HepG2 (cell line): Measurements from ENCODE around the gene TRPM5. TPM values are rescaled to one million over a fixed set of nuclear protein-coding genes. Genes with fewer than 3 reads are reported as not detected.
A peak's percentile ranks its signal among the peaks of the same experiment; 100 is the strongest.

ENCODE experiments used
- ATAC-seq: fragments of 200-7000 bp; cut with Tn5 transposase; 3 replicates; pipeline ENCODE4 v1.9.1; 2020; ENCODE audit warnings: mild to moderate bottlenecking, moderate library complexity
- BruUV-seq: library from RNA; stranded (reverse); fragments of 400-500 nt; replicated peaks from 2 replicates; lab custom pipeline; 2021; lab: Mats Ljungman, UMichigan
- CTCF ChIA-PET: fragments of 300-600 bp; formaldehyde crosslinking; extraction: SDS; loops from one replicate; lab custom pipeline; 2021; ENCODE audit warnings: low total read pairs, inconsistent platforms, low intra/inter-chr PET ratio; lab: Yijun Ruan, JAX
- POLR2A ChIA-PET: fragments of 350-600 bp; sonication (Branson Sonifier 250); formaldehyde crosslinking; loops from one replicate; lab custom pipeline; 2020; ENCODE audit warnings: antibody characterized with exemption, inconsistent platforms; lab: Yijun Ruan, JAX
- DNase-seq: peaks from one replicate; pipeline ENCODE4 v3.0.0-alpha.2; 2015; ENCODE audit warnings: low spot score
- FAIRE-seq: peaks from 3 replicates; lab custom pipeline; 2011; peaks lifted over from hg19 to GRCh38; lab: Jason Lieb, UNC
- H2AFZ ChIP-seq: one replicate; pipeline ENCODE4 v1.6.1; 2011; ENCODE audit warnings: low read length, inconsistent platforms
- H3K27ac ChIP-seq: fragments of 300-600 bp; 3 replicates; pipeline ENCODE4 v1.8.0; 2011; ENCODE audit warnings: mixed run types, mild to moderate bottlenecking, mixed read lengths, low read length, inconsistent platforms; ENCODE audit not compliant: insufficient read depth; ENCODE audit errors: extremely low read length
- H3K27me3 ChIP-seq, 2 experiments: fragments of 200-600 bp in 1 of 2; 2 replicates in 1 of 2; 3 replicates in 1 of 2; pipeline versions ENCODE4 v1.6.0 to v1.8.0; 2011; ENCODE audit warnings: low read length in 2 of 2, mild to moderate bottlenecking in 2 of 2, moderate library complexity in 2 of 2, inconsistent platforms in 1 of 2; ENCODE audit not compliant: insufficient read depth in 2 of 2, control insufficient read depth in 1 of 2
- H3K36me3 ChIP-seq, 2 experiments: fragments of 200-600 bp in 1 of 2; replicated peaks in 1 of 2; 2 replicates in 1 of 2; 3 replicates in 1 of 2; pipeline versions ENCODE4 v1.5.1 to v1.8.0; 2011; ENCODE audit warnings: low read length in 2 of 2, inconsistent platforms in 1 of 2; ENCODE audit not compliant: insufficient read depth in 2 of 2, control insufficient read depth in 1 of 2
- H3K4me1 ChIP-seq: 2 replicates; pipeline ENCODE4 v1.5.1; 2012; ENCODE audit warnings: low read length, inconsistent platforms; ENCODE audit not compliant: insufficient read depth
- H3K4me2 ChIP-seq: 2 replicates; pipeline ENCODE4 v1.6.0; 2011; ENCODE audit warnings: low read depth, low read length, inconsistent platforms
- H3K4me3 ChIP-seq, 3 experiments: fragments of 200-600 bp in 1 of 3; sonication (generic), shearing (Covaris generic) in 1 of 3; replicated peaks in 1 of 3; 2 replicates each; pipeline ENCODE4 v1.5.1; 2011 to 2016; ENCODE audit warnings: low read length in 3 of 3, inconsistent platforms in 2 of 3, low read depth in 2 of 3, mild to moderate bottlenecking in 2 of 3, control low read depth in 1 of 3, mixed read lengths in 1 of 3; ENCODE audit not compliant: insufficient read depth in 1 of 3
- H3K79me2 ChIP-seq: one replicate; pipeline ENCODE4 v1.6.1; 2011; ENCODE audit warnings: low read length, inconsistent platforms; ENCODE audit not compliant: insufficient read depth
- H3K9ac ChIP-seq: 2 replicates; pipeline ENCODE4 v1.6.0; 2011; ENCODE audit warnings: mild to moderate bottlenecking, low read depth, low read length, inconsistent platforms; ENCODE audit not compliant: insufficient read depth
- H3K9me3 ChIP-seq: 2 replicates; pipeline ENCODE4 v1.5.1; 2012; ENCODE audit warnings: mild to moderate bottlenecking, low read length
- H4K20me1 ChIP-seq: 2 replicates; pipeline ENCODE4 v1.6.0; 2011; ENCODE audit warnings: inconsistent platforms, mild to moderate bottlenecking, low read length, moderate library complexity; ENCODE audit not compliant: insufficient read depth
- NONO ChIP-seq, 2 experiments: fragments of 450-650 bp in 1 of 2; sonication (generic) in 1 of 2; formaldehyde crosslinking in 1 of 2; IDR thresholded peaks in 1 of 2; conservative IDR thresholded peaks in 1 of 2; 2 replicates each; pipeline versions ENCODE4 v1.6.1 to v1.8.0; 2017 to 2022; ENCODE audit warnings: mild to moderate bottlenecking in 1 of 2, missing genetic modification reagents in 1 of 2, moderate library complexity in 1 of 2
- ZNF678 ChIP-seq: sonication (generic); formaldehyde crosslinking; IDR thresholded peaks from 2 replicates; pipeline ENCODE4 v1.4.0; 2020; ENCODE audit warnings: mild to moderate bottlenecking, missing genetic modification reagents
- WGBS: methylation state at CpG from one replicate; pipeline ENCODE4 v1.1.6; 2017; ENCODE audit warnings: low lambda C conversion rate; 5-methylcytosine and 5-hydroxymethylcytosine counted together
- in situ Hi-C: cut with HindIII; loops from 2 replicates; pipeline ENCODE4 v1.10.0; 2017; ENCODE audit warnings: low pct_unique_long_range_greater_than_20kb; ENCODE audit not compliant: extremely low pct_ligation_motif_present
- intact Hi-C: fragments of 100-400 bp; cut with micrococcal nuclease; formaldehyde crosslinking; loops from one replicate; pipeline ENCODE4 v1.10.0; 2022; ENCODE audit not compliant: unreplicated experiment
- polyA plus RNA-seq, 8 experiments: library from polyadenylated mRNA; depleted of rRNA in 3 of 8; stranded (reverse) in 7 of 8; unstranded in 1 of 8; fragments of >200 nt; fragmentation: Illumina TruSeq in 4 of 8; extraction: Trizol in 4 of 8; gene quantifications; 2 replicates each; pipeline versions ENCODE4 v1.2.1 to v1.2.3, GENCODE V29; 2011 to 2016; ENCODE audit warnings: low read depth in 4 of 8, missing spikeins in 1 of 8, mixed read lengths in 1 of 8; ENCODE audit not compliant: insufficient read depth in 1 of 8
- total RNA-seq, 5 experiments: library from RNA; depleted of rRNA; stranded (reverse); fragments of >200 nt; fragmentation: Illumina TruSeq; extraction: Trizol; gene quantifications; 2 replicates each; pipeline ENCODE4 v1.2.3, GENCODE V29; 2016; ENCODE audit warnings: low read depth in 1 of 5
- TF ChIP-seq, protein P1 (sequence below): fragments of 450-650 bp; IDR thresholded peaks from 2 replicates; pipeline ENCODE4 v1.6.1; 2016
- TF ChIP-seq, protein P2 (sequence below): sonication (generic); formaldehyde crosslinking; IDR thresholded peaks from 2 replicates; pipeline ENCODE4 v1.8.0; 2022; ENCODE audit warnings: mild to moderate bottlenecking, missing genetic modification reagents; ENCODE audit not compliant: insufficient replicate concordance

The TRPM5 gene
- total and polyA plus RNA-seq, 2 of the 13 experiments (the other 11 are each of a cell fraction or from before 2014, with no cell fraction given), result 0.12 TPM; not detected in 1

DNA sequence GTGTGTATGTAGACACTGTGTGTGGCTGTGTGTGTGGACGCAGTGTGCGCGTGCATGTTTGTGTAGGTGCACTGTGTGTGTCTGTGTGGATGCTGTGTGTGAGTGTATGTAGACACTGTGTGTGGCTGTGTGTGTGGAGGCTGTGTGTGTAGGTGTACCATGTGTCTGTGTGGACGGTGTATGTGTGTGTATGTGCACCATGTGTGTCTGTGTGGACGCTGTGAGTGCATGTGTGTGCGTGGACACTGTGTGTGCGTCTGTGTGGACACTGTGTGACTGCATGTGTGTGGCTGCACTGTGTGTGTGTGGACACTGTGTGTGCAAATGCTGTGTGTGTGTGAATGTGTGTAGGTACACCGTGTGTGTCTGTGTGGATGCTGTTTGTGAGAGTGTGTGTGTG lies 10.3 kb downstream of the TRPM5 start:
- in situ Hi-C loops (loop anchor here (5.0 kb wide), 1 partner anchor 463 kb away; no protein-coding TSS in a partner anchor), intact Hi-C loops (no loop called here)
- Histone ChIP-seq H4K20me1 (no peaks in the 10 kb centered on the region), H3K4me1 (no peaks in the 10 kb centered on the region), H3K36me3 (no peaks in the 10 kb centered on the region), H2AFZ (no peak overlapping the region), H3K79me2 (no peaks in the 10 kb centered on the region), H3K4me2 (no peak overlapping the region), H3K27me3 (peaks cover 10 to 62% of the 10 kb centered on the region in 2 experiments; a peak in 4 of 5 replicates), H3K9ac (no peak overlapping the region), H3K27ac (no peak overlapping the region), H3K9me3 (no peaks in the 10 kb centered on the region), H3K4me3 (no peak overlapping the region)
- BruUV-seq, result no TSS peak
- POLR2A ChIA-PET, result no interaction called here
- DNase-seq (no peak), ATAC-seq (no peak), FAIRE-seq (no peak)
- TF ChIP-seq ZNF678 (CRISPR knock-in tag) (no peak), NONO (IDR thresholded peaks at IDR 0.05) (0 out of 2 replicates have a peak, but pooled peaks have one; percentile 3), NONO (CRISPR knock-in tag; conservative IDR thresholded peaks at IDR 0.05) (no peak)
- TF ChIP-seq, protein P1, sequence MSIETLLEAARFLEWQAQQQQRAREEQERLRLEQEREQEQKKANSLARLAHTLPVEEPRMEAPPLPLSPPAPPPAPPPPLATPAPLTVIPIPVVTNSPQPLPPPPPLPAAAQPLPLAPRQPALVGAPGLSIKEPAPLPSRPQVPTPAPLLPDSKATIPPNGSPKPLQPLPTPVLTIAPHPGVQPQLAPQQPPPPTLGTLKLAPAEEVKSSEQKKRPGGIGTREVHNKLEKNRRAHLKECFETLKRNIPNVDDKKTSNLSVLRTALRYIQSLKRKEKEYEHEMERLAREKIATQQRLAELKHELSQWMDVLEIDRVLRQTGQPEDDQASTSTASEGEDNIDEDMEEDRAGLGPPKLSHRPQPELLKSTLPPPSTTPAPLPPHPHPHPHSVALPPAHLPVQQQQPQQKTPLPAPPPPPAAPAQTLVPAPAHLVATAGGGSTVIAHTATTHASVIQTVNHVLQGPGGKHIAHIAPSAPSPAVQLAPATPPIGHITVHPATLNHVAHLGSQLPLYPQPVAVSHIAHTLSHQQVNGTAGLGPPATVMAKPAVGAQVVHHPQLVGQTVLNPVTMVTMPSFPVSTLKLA, result peak; percentile 59
- TF ChIP-seq, protein P2, sequence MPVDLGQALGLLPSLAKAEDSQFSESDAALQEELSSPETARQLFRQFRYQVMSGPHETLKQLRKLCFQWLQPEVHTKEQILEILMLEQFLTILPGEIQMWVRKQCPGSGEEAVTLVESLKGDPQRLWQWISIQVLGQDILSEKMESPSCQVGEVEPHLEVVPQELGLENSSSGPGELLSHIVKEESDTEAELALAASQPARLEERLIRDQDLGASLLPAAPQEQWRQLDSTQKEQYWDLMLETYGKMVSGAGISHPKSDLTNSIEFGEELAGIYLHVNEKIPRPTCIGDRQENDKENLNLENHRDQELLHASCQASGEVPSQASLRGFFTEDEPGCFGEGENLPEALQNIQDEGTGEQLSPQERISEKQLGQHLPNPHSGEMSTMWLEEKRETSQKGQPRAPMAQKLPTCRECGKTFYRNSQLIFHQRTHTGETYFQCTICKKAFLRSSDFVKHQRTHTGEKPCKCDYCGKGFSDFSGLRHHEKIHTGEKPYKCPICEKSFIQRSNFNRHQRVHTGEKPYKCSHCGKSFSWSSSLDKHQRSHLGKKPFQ (CRISPR knock-in tag), result no peak
- CTCF ChIA-PET, result no interaction called here
- 29% methylated on average over 8 of the region's 8 CpGs for WGBS
